ENCODE measurements around the gene CTF1. TPM values are rescaled to one million over a fixed set of nuclear protein-coding genes. Genes with fewer than 3 reads are reported as not detected.

The CTF1 gene
- total RNA-seq, 5 donors from 2014 or later (not counting 1 experiment from before 2014, with no cell fraction given), result 0.38 to 0.47 (median 0.39) TPM; not detected in 2

GRCh38 chr16:30925995-30926811, 29.8 kb downstream of the CTF1 start:
- peak overlapping the region in 1 of 2 donors; percentile 41 for H3K27ac Mint-ChIP-seq
- POLR2A ChIA-PET, result no interaction called here

DNA sequence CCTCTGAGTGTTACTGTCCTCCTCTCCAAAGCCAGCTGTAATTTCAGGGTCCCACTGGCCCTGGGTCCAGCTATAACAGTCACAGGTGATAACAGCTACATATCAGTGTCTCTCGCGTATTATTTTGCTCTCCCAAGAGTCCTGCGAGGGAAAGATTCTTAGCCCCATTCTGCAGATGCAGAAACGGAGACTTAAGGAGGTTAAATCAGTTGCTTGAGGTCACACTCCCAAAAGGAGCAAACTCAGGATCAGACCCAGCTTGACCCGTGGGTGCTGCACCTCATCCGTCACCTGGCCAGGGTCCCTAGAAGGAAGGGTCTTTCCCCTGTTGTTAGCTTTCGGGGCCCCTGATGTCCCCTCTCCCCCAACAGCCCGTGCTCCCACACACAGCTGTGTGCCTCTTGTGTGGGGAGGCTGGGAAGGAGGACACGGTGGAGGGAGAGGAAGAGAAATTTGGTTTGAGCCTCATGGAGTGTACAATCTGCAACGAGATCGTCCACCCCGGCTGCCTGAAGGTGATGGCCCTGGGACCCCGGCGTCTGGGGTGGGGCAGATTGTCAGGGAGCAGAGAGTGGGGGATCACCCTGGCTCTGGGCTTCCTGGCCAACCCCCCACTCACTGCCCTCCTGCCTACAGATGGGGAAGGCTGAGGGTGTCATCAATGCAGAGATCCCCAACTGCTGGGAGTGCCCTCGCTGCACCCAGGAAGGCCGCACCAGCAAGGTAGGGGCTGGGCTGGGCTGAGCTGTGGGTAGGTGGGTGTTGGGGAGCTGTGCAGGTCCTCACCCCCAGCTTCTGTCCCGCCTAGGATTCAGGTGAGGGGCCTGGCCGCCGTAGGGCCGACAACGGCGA, 30.7 kb downstream of the CTF1 start:
- H3K27ac Mint-ChIP-seq, result no peak overlapping the region
- peaks cover 8 to 15% of the 10 kb centered on the region in 2 donors for H3K36me3 ChIP-seq (ENCODE audit: control insufficient read depth in 2 of 2, extremely low read depth in 1 of 2, insufficient read depth in 1 of 2, low read length in 1 of 2)
- ChIA-PET POLR2A (no interaction called here), CTCF (interaction anchor here in 1 of 2 donors (0.6 kb wide), 1 partner anchor 14 kb away, joined by 3 read pairs; no protein-coding TSS in a partner anchor)
- no peaks in the 10 kb centered on the region for H3K27me3 ChIP-seq (replicated peaks in 1 of 2; ENCODE audit: control insufficient read depth in 2 of 2, extremely low read depth in 1 of 2, insufficient read depth in 2 of 2, low read length in 1 of 2)
- no peak overlapping the region for H3K4me3 Mint-ChIP-seq
- no peaks in the 10 kb centered on the region for H3K27me3 Mint-ChIP-seq
- H3K4me1 Mint-ChIP-seq, result peaks cover 13 to 27% (median 13%) of the 10 kb centered on the region in 3 donors
- 95% methylated on average over 12 of the region's 22 CpGs for WGBS (ENCODE audit: insufficient coverage)
- H3K9me3 Mint-ChIP-seq, result no peaks in the 10 kb centered on the region
- no peaks in the 10 kb centered on the region for H3K9me3 ChIP-seq
- DNase-seq (no peak), ATAC-seq (replicated peaks in 1 of 4) (no peak)
- peaks cover 8% of the 10 kb centered on the region for H3K36me3 Mint-ChIP-seq
- no peak overlapping the region for H3K4me3 ChIP-seq (ENCODE audit: control insufficient read depth in 1 of 2, extremely low read depth in 1 of 2, low read length in 1 of 2)
- H3K27ac ChIP-seq (ENCODE audit: low read length), result no peak overlapping the region
- peaks cover 0 to 14% of the 10 kb centered on the region in 2 experiments for H3K4me1 ChIP-seq (ENCODE audit: control insufficient read depth in 1 of 2, extremely low read depth in 1 of 2, insufficient read depth in 2 of 2, low read length in 2 of 2)

More at GRCh38 chr16:30925995-30926811, 29.8 kb downstream of the CTF1 start:
- H3K36me3 ChIP-seq (ENCODE audit: control insufficient read depth in 2 of 2, extremely low read depth in 1 of 2, insufficient read depth in 1 of 2, low read length in 1 of 2), result peaks cover 4 to 15% of the 10 kb centered on the region in 2 donors
- peaks cover 0 to 23% of the 10 kb centered on the region in 2 experiments for H3K4me1 ChIP-seq (ENCODE audit: control insufficient read depth in 1 of 2, extremely low read depth in 1 of 2, insufficient read depth in 2 of 2, low read length in 2 of 2)
- H3K27me3 ChIP-seq (replicated peaks in 1 of 2; ENCODE audit: control insufficient read depth in 2 of 2, extremely low read depth in 1 of 2, insufficient read depth in 2 of 2, low read length in 1 of 2), result no peaks in the 10 kb centered on the region
- H3K27me3 Mint-ChIP-seq, result no peaks in the 10 kb centered on the region
- no peak overlapping the region for H3K27ac ChIP-seq (ENCODE audit: low read length)
- no peaks in the 10 kb centered on the region for H3K9me3 ChIP-seq
- peaks cover 3% of the 10 kb centered on the region for H3K36me3 Mint-ChIP-seq
- H3K4me3 Mint-ChIP-seq, result peak overlapping the region; percentile 51 to 65 (median 55)
- no peak for ATAC-seq (replicated peaks in 1 of 4)
- no peaks in the 10 kb centered on the region for H3K9me3 Mint-ChIP-seq
- CTCF ChIA-PET, result no interaction called here
- no peak for DNase-seq
- no peak overlapping the region for H3K4me3 ChIP-seq (ENCODE audit: control insufficient read depth in 1 of 2, extremely low read depth in 1 of 2, low read length in 1 of 2)
- peaks cover 13 to 35% (median 18%) of the 10 kb centered on the region in 3 donors for H3K4me1 Mint-ChIP-seq
- 73% methylated on average over 8 of the region's 10 CpGs for WGBS (ENCODE audit: insufficient coverage)

DNA sequence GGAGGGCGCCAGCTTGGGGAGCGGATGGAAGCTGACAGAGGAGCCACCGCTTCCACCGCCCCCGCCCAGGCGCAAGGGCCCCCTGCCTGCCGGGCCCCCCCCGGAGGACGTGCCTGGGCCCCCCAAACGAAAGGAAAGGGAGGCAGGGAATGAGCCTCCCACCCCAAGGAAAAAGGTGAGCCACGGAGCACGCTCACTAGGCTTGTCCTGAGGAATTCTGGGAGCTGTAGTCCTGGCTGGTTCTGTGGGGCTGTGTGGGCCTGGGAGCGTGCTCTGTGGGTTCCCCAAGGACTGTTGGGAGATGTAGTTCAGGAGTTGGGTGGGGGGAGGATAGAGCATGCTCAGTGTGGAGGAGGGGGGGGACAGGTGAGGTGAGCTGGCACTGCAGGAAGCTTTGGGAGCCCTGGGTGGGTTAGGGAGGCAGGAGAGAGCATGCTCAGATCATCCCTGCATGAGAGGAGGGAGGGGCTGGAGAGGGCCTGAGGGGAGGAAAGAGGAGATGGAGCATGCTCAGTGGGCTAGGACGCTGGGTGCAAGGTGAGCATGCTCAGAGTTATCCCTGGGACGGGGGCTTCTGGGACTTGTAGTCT, 31.5 kb downstream of the CTF1 start:
- WGBS (ENCODE audit: insufficient coverage), result 89% methylated on average over 7 of the region's 15 CpGs
- Histone ChIP-seq H3K27me3 (replicated peaks in 1 of 2; ENCODE audit: control insufficient read depth in 2 of 2, extremely low read depth in 1 of 2, insufficient read depth in 2 of 2, low read length in 1 of 2) (no peaks in the 10 kb centered on the region), H3K36me3 (ENCODE audit: control insufficient read depth in 2 of 2, extremely low read depth in 1 of 2, insufficient read depth in 1 of 2, low read length in 1 of 2) (peaks cover 12 to 15% of the 10 kb centered on the region in 2 donors), H3K27ac (ENCODE audit: low read length) (no peak overlapping the region), H3K9me3 (no peaks in the 10 kb centered on the region), H3K4me1 (ENCODE audit: control insufficient read depth in 1 of 2, extremely low read depth in 1 of 2, insufficient read depth in 2 of 2, low read length in 2 of 2) (peaks cover 0 to 12% of the 10 kb centered on the region in 2 experiments), H3K4me3 (ENCODE audit: control insufficient read depth in 1 of 2, extremely low read depth in 1 of 2, low read length in 1 of 2) (no peak overlapping the region)
- POLR2A ChIA-PET, result no interaction called here
- Mint-ChIP-seq H3K27me3 (no peaks in the 10 kb centered on the region), H3K4me3 (no peak overlapping the region), H3K27ac (no peak overlapping the region), H3K4me1 (peaks cover 11 to 24% (median 13%) of the 10 kb centered on the region in 3 donors), H3K36me3 (peaks cover 13% of the 10 kb centered on the region), H3K9me3 (no peaks in the 10 kb centered on the region)
- CTCF ChIA-PET, result interaction anchor here in 1 of 2 donors (0.6 kb wide), 1 partner anchor 13 kb away, joined by 3 read pairs; no protein-coding TSS in a partner anchor
- DNase-seq, result peak in 1 of 35 experiments; percentile 54
- peak in 1 of 4 experiments; percentile 14 for ATAC-seq (replicated peaks in 1 of 4)

DNA sequence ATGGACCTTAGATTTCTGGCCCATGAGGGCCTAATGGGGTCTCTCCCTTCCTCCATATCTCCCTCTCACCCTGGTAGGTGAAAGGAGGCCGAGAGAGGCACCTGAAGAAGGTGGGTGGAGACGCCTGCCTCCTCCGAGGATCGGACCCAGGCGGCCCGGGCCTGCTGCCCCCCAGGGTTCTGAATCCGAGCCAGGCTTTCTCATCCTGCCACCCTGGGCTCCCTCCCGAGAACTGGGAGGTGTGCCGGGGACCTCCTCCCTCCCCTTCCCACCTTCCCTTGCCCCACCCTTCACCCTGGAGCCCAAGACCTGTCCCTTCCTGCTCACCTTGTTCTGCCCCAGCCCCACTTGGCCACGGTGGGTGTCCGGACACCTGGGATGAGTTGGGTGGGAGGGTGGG, 32.0 kb downstream of the CTF1 start:
- CTCF ChIA-PET, result no interaction called here
- Histone ChIP-seq H3K27ac (ENCODE audit: low read length) (no peak overlapping the region), H3K4me1 (ENCODE audit: control insufficient read depth in 1 of 2, extremely low read depth in 1 of 2, insufficient read depth in 2 of 2, low read length in 2 of 2) (peaks cover 0 to 12% of the 10 kb centered on the region in 2 experiments), H3K9me3 (no peaks in the 10 kb centered on the region), H3K27me3 (replicated peaks in 1 of 2; ENCODE audit: control insufficient read depth in 2 of 2, extremely low read depth in 1 of 2, insufficient read depth in 2 of 2, low read length in 1 of 2) (no peaks in the 10 kb centered on the region), H3K36me3 (ENCODE audit: control insufficient read depth in 2 of 2, extremely low read depth in 1 of 2, insufficient read depth in 1 of 2, low read length in 1 of 2) (peaks cover 12 to 18% of the 10 kb centered on the region in 2 donors), H3K4me3 (ENCODE audit: control insufficient read depth in 1 of 2, extremely low read depth in 1 of 2, low read length in 1 of 2) (no peak overlapping the region)
- ATAC-seq (replicated peaks in 1 of 4) (no peak), DNase-seq (no peak)
- H3K27me3 Mint-ChIP-seq, result no peaks in the 10 kb centered on the region
- peaks cover 11 to 24% (median 13%) of the 10 kb centered on the region in 3 donors for H3K4me1 Mint-ChIP-seq
- WGBS (ENCODE audit: insufficient coverage), result 100% methylated on average over 5 of the region's 11 CpGs
- no peak overlapping the region for H3K4me3 Mint-ChIP-seq
- no peaks in the 10 kb centered on the region for H3K9me3 Mint-ChIP-seq
- POLR2A ChIA-PET, result no interaction called here
- H3K27ac Mint-ChIP-seq, result no peak overlapping the region
- peaks cover 13% of the 10 kb centered on the region for H3K36me3 Mint-ChIP-seq

GRCh38 chr16:30929167-30929566, 32.8 kb downstream of the CTF1 start:
- no peak overlapping the region for H3K27ac Mint-ChIP-seq
- ChIA-PET POLR2A (interaction anchor here in 1 of 2 donors (0.6 kb wide), 1 partner anchor 12 kb away, joined by 3 read pairs; no protein-coding TSS in a partner anchor), CTCF (no interaction called here)

GRCh38 chr16:30930160-30930571, 33.8 kb downstream of the CTF1 start:
- POLR2A ChIA-PET, result no interaction called here
- H3K4me1 ChIP-seq (ENCODE audit: control insufficient read depth in 1 of 2, extremely low read depth in 1 of 2, insufficient read depth in 2 of 2, low read length in 2 of 2), result peaks cover 0 to 8% of the 10 kb centered on the region in 2 experiments
- CTCF ChIA-PET, result no interaction called here
- Mint-ChIP-seq H3K36me3 (peaks cover 16% of the 10 kb centered on the region), H3K4me1 (peaks cover 13 to 24% (median 15%) of the 10 kb centered on the region in 3 donors), H3K27ac (no peak overlapping the region), H3K4me3 (no peak overlapping the region), H3K9me3 (no peaks in the 10 kb centered on the region), H3K27me3 (no peaks in the 10 kb centered on the region)
- H3K36me3 ChIP-seq (ENCODE audit: control insufficient read depth in 2 of 2, extremely low read depth in 1 of 2, insufficient read depth in 1 of 2, low read length in 1 of 2), result peaks cover 12 to 18% of the 10 kb centered on the region in 2 donors
- WGBS (ENCODE audit: insufficient coverage), result 96% methylated on average over 28 of the region's 35 CpGs
- H3K27me3 ChIP-seq (replicated peaks in 1 of 2; ENCODE audit: control insufficient read depth in 2 of 2, extremely low read depth in 1 of 2, insufficient read depth in 2 of 2, low read length in 1 of 2), result no peaks in the 10 kb centered on the region
- ATAC-seq (replicated peaks in 1 of 4) (no peak), DNase-seq (no peak)
- no peak overlapping the region for H3K4me3 ChIP-seq (ENCODE audit: control insufficient read depth in 1 of 2, extremely low read depth in 1 of 2, low read length in 1 of 2)
- H3K27ac ChIP-seq (ENCODE audit: low read length), result no peak overlapping the region
- H3K9me3 ChIP-seq, result no peaks in the 10 kb centered on the region

More at GRCh38 chr16:30929167-30929566, 32.8 kb downstream of the CTF1 start:
- Mint-ChIP-seq H3K4me1 (peaks cover 11 to 24% (median 13%) of the 10 kb centered on the region in 3 donors), H3K36me3 (peaks cover 13% of the 10 kb centered on the region), H3K4me3 (no peak overlapping the region), H3K27me3 (no peaks in the 10 kb centered on the region), H3K9me3 (no peaks in the 10 kb centered on the region)
- no peak for ATAC-seq (replicated peaks in 1 of 4)
- peaks cover 12 to 18% of the 10 kb centered on the region in 2 donors for H3K36me3 ChIP-seq (ENCODE audit: control insufficient read depth in 2 of 2, extremely low read depth in 1 of 2, insufficient read depth in 1 of 2, low read length in 1 of 2)
- no peak overlapping the region for H3K27ac ChIP-seq (ENCODE audit: low read length)
- no peaks in the 10 kb centered on the region for H3K9me3 ChIP-seq
- 60% methylated on average over 3 of the region's 7 CpGs for WGBS (ENCODE audit: insufficient coverage)
- peaks cover 0 to 9% of the 10 kb centered on the region in 2 experiments for H3K4me1 ChIP-seq (ENCODE audit: control insufficient read depth in 1 of 2, extremely low read depth in 1 of 2, insufficient read depth in 2 of 2, low read length in 2 of 2)
- DNase-seq, result no peak
- no peak overlapping the region for H3K4me3 ChIP-seq (ENCODE audit: control insufficient read depth in 1 of 2, extremely low read depth in 1 of 2, low read length in 1 of 2)
- H3K27me3 ChIP-seq (replicated peaks in 1 of 2; ENCODE audit: control insufficient read depth in 2 of 2, extremely low read depth in 1 of 2, insufficient read depth in 2 of 2, low read length in 1 of 2), result no peaks in the 10 kb centered on the region

Measured in T-cell (primary cell).